CD4-positive, alpha-beta T cell treated with Interleukin-6 for 4 hours (primary cell): ENCODE results near the gene GTPBP3.
"Not testable (repeated sequence)": the region's sequence is repeated elsewhere in the genome, so short reads cannot be mapped to it uniquely, and the experiment has no call there.

Source experiments
- DNase-seq: peaks from one replicate; pipeline ENCODE4 v3.0.0-alpha.2; 2020; ENCODE audit warnings: mixed read lengths

Gene GTPBP3

GRCh38 chr19:17341845-17342244 lies 4.5 kb downstream of the GTPBP3 start:
- DNase-seq = no peak

- DNase-seq = peak; percentile 82
These were observed 8.8 kb downstream of the GTPBP3 start for GRCh38 chr19:17346109-17346671.

GRCh38 chr19:17347361-17347760 lies 10.0 kb downstream of the GTPBP3 start:
- DNase-seq = no peak

GRCh38 chr19:17347877-17348276 lies 10.5 kb downstream of the GTPBP3 start:
- no peak for DNase-seq

GRCh38 chr19:17348700-17349099 lies 11.3 kb downstream of the GTPBP3 start:
- DNase-seq = no peak

GRCh38 chr19:17351815-17352435 lies 14.6 kb downstream of the GTPBP3 start:
- DNase-seq = no peak

DNA sequence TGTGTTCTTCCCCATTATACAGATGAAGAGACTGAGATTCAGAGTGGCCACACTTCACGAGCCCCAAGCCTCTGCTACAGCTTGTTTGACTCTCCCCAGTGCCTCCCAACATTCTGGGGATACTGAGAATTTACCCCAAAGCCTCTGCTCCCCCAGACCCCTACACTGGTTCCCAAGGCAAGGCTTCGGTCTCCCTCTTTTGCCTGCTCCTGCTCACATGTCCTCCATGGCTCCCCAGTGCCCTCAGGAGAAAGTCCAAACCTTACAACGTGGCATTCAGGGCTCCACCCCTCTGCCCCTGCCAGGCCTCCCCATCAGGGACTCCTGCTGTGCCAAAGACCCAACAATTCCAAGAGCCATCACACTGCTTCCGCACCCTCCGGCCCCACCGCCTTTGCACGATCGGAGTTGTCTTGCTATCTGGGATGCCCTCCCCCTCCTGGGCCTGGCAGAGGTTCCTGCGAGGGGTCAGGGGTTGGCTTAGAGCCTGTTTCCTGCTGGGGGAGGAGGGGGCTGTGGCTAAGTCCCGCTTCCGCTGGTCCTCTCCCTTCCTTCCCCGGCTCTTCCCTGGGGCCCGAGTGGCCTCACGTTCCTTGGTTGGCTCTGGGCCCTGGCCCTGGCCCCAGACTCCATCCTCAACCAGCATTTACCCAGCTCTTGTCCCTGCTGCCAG lies 15.4 kb downstream of the GTPBP3 start:
- DNase-seq = no peak

DNA sequence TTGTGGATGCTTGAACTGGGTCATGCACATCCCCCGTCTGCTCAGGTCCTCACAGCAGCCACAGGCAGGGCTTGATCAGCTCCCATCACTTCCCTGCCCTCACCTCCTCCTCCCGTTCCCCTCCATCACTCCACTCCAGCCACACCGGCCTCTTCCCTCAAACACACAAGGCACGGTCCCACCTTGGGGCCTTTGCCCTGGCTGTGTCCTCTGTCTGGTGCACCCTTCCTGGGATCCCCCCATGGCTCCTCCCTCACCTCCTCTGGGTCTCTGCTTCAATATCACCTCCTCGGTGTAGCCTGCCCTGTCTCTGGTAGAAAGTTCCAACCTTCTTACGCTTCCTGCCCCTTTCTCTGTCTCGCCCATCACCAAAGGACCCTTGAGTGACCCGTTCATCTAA lies 16.0 kb downstream of the GTPBP3 start:
- DNase-seq = no peak

- no peak for DNase-seq
These were observed 19.8 kb downstream of the GTPBP3 start for GRCh38 chr19:17357078-17357666.

- no peak for DNase-seq
These were observed 20.4 kb downstream of the GTPBP3 start for GRCh38 chr19:17357724-17358123.

DNA sequence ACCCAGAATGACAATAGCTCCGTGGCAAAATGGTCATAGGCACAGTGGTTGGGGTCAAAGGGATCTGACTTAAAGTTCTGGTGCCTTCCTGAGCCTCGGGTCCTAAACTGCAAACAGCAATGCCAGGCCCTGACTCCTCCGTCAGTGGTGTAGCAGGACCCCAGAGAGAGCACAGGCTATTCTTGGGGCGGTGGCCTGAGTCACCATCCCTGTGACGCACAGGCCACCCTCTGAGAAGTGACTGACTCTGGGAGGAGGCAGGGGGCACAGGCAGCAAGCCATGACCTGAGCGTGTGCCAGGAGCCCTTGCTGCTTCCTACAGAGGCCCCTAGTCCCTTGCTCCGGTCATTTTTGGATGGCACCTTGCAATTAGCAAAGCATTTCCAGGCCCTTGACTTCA lies 21.0 kb downstream of the GTPBP3 start:
- no peak for DNase-seq

GRCh38 chr19:17359905-17360800 lies 22.8 kb downstream of the GTPBP3 start:
- no peak for DNase-seq

- not testable (repeated sequence) for DNase-seq
These were observed 26.7 kb downstream of the GTPBP3 start for GRCh38 chr19:17363852-17364605.

DNA sequence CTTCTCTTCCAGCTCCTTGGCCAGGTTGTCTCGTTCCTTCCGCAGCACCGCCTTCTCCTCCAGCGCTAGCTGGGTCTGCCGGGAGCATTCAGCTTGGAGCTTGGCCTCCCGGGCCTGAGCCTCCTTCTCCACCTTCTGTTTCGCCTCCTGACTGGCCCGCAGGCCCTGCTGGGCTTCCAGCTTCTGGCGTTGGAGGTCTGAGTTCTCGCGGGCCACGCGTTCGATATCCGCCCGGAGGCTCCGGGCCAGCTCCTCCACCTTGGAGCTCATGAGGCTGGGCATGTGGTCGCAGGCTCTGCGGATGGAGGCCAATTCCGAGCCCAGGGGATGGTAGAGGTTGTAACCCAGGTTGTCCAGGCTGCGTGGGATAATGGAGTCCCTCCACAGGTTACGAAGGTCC lies 28.0 kb downstream of the GTPBP3 start:
- DNase-seq = no peak

GRCh38 chr19:17370026-17370587 lies 32.8 kb downstream of the GTPBP3 start:
- no peak for DNase-seq

GRCh38 chr19:17376935-17377600 lies 39.7 kb downstream of the GTPBP3 start, which contains the start of gene PLVAP:
Gene PLVAP, minus strand, starts transcription at chr19:17377342. Its CDS starts 54 bp downstream, at chr19:17377288.
- no peak for DNase-seq

- no peak for DNase-seq
These were observed 40.9 kb downstream of the GTPBP3 start for GRCh38 chr19:17378271-17378670.

GRCh38 chr19:17379221-17379631 lies 41.9 kb downstream of the GTPBP3 start:
- no peak for DNase-seq

GRCh38 chr19:17380426-17381138 lies 43.2 kb downstream of the GTPBP3 start:
- no peak for DNase-seq

- peak; percentile 76 for DNase-seq
These were observed 48.7 kb downstream of the GTPBP3 start for GRCh38 chr19:17385878-17386611.
